GM18499 (cell line): ENCODE results near the gene SPNS2.

Source experiments
- ATAC-seq: cut with Tn5 transposase; IDR thresholded peaks from one replicate; pipeline ENCODE4 v1.9.1; 2021; ENCODE audit warnings: moderate number of reproducible peaks; ENCODE audit not compliant: insufficient read depth, unreplicated experiment

SPNS2 gene

GRCh38 chr17:4498461-4499397 lies at the start of gene SPNS2:
TSS of gene SPNS2 (plus strand) at chr17:4498881. CDS start at chr17:4499048, 167 bp downstream.
- ATAC-seq = no peak

GRCh38 chr17:4449736-4450135 lies 48.9 kb upstream of the SPNS2 start:
- ATAC-seq = no peak

GRCh38 chr17:4450710-4451316 lies 47.9 kb upstream of the SPNS2 start:
- ATAC-seq = no peak

- ATAC-seq = no peak
Measured at GRCh38 chr17:4453812-4454591, 44.7 kb upstream of the SPNS2 start.

- ATAC-seq = no peak
Measured at GRCh38 chr17:4460661-4461060, 38.0 kb upstream of the SPNS2 start.

- ATAC-seq = no peak
Measured at GRCh38 chr17:4463818-4464476, 34.7 kb upstream of the SPNS2 start.

GRCh38 chr17:4465786-4466185 lies 32.9 kb upstream of the SPNS2 start:
- no peak for ATAC-seq

- no peak for ATAC-seq
Measured at GRCh38 chr17:4467287-4467686, 31.4 kb upstream of the SPNS2 start.

- ATAC-seq = no peak
Measured at GRCh38 chr17:4469552-4469951, 29.1 kb upstream of the SPNS2 start.

- no peak for ATAC-seq
Measured at GRCh38 chr17:4472286-4472685, 26.4 kb upstream of the SPNS2 start.

- no peak for ATAC-seq
Measured at GRCh38 chr17:4474093-4474492, 24.6 kb upstream of the SPNS2 start.

- no peak for ATAC-seq
Measured at GRCh38 chr17:4475001-4475400, 23.7 kb upstream of the SPNS2 start.

GRCh38 chr17:4475463-4475862 lies 23.2 kb upstream of the SPNS2 start:
- ATAC-seq = no peak

GRCh38 chr17:4476017-4476416 lies 22.7 kb upstream of the SPNS2 start:
- ATAC-seq = no peak

GRCh38 chr17:4476511-4477070 lies 22.1 kb upstream of the SPNS2 start:
- no peak for ATAC-seq

- no peak for ATAC-seq
Measured at GRCh38 chr17:4477255-4477791, 21.4 kb upstream of the SPNS2 start.

GRCh38 chr17:4478318-4478830 lies 20.3 kb upstream of the SPNS2 start:
- ATAC-seq = no peak

- no peak for ATAC-seq
Measured at GRCh38 chr17:4479340-4479981, 19.2 kb upstream of the SPNS2 start.
